Inflammatory macrophage (primary cell): Measurements from ENCODE around the gene ZFYVE26.
"Not testable (repeated sequence)": the region's sequence is repeated elsewhere in the genome, so short reads cannot be mapped to it uniquely, and the experiment has no call there.

Source experiments
- DNase-seq, 2 donors: peaks; one replicate each; pipeline ENCODE4 v3.0.0-alpha.2; 2020 to 2022

ZFYVE26 gene

GRCh38 chr14:67749341-67750084, 66.9 kb downstream of the ZFYVE26 start:
- no peak for DNase-seq

GRCh38 chr14:67748312-67748711, 68.1 kb downstream of the ZFYVE26 start:
- no peak for DNase-seq

GRCh38 chr14:67746927-67747326, 69.5 kb downstream of the ZFYVE26 start:
- DNase-seq = no peak

GRCh38 chr14:67744046-67744445, 72.3 kb downstream of the ZFYVE26 start:
- no peak for DNase-seq

- DNase-seq = peak; percentile 14 to 29
Measured at GRCh38 chr14:67738740-67739504, 77.5 kb downstream of the ZFYVE26 start.

- DNase-seq = no peak
Measured at GRCh38 chr14:67736771-67737170, 79.6 kb downstream of the ZFYVE26 start.

GRCh38 chr14:67735336-67736147, 80.8 kb downstream of the ZFYVE26 start:
- no peak for DNase-seq

- DNase-seq = no peak
Measured at GRCh38 chr14:67734675-67735074, 81.7 kb downstream of the ZFYVE26 start.

- no peak for DNase-seq
Measured at GRCh38 chr14:67733616-67734015, 82.8 kb downstream of the ZFYVE26 start.

GRCh38 chr14:67729072-67729885, 87.1 kb downstream of the ZFYVE26 start:
- DNase-seq = no peak

- DNase-seq = no peak
Measured at GRCh38 chr14:67728258-67728657, 88.1 kb downstream of the ZFYVE26 start.

- no peak for DNase-seq
Measured at GRCh38 chr14:67727361-67727760, 89.0 kb downstream of the ZFYVE26 start.

- DNase-seq = no peak
Measured at GRCh38 chr14:67725171-67725570, 91.2 kb downstream of the ZFYVE26 start.

GRCh38 chr14:67722293-67722692, 94.1 kb downstream of the ZFYVE26 start:
- no peak for DNase-seq

GRCh38 chr14:67721875-67722274, 94.5 kb downstream of the ZFYVE26 start:
- DNase-seq = no peak

- peak in 1 of 2 donors; percentile 15 for DNase-seq
Measured at GRCh38 chr14:67719866-67720265, 96.5 kb downstream of the ZFYVE26 start.

- not testable (repeated sequence) for DNase-seq
Measured at GRCh38 chr14:67719385-67719784, 97.0 kb downstream of the ZFYVE26 start.

- DNase-seq = no peak
Measured at GRCh38 chr14:67718265-67718664, 98.1 kb downstream of the ZFYVE26 start.

GRCh38 chr14:67717048-67717447, 99.3 kb downstream of the ZFYVE26 start:
- DNase-seq = no peak

GRCh38 chr14:67710209-67710608, 106.2 kb downstream of the ZFYVE26 start:
- no peak for DNase-seq

GRCh38 chr14:67709796-67710195, 106.6 kb downstream of the ZFYVE26 start:
- not testable (repeated sequence) for DNase-seq

- DNase-seq = not testable (repeated sequence)
Measured at GRCh38 chr14:67709346-67709745, 107.0 kb downstream of the ZFYVE26 start.
